Trophoblast cell (in vitro differentiated cells and primary cell): ENCODE results near the gene GPR35.

Experiments used
- DNase-seq, 2 donors: peaks; one replicate each; pipeline ENCODE4 v3.0.0-alpha.2; 2016
- H2AFZ ChIP-seq: 2 replicates; pipeline ENCODE4 v1.6.1; 2013; ENCODE audit warnings: low read length, moderate library complexity, mild to moderate bottlenecking; ENCODE audit not compliant: insufficient read depth, poor library complexity
- H2AK5ac ChIP-seq: 2 replicates; pipeline ENCODE4 v1.6.1; 2013; ENCODE audit warnings: mild to moderate bottlenecking, low read length
- H2BK120ac ChIP-seq: 2 replicates; pipeline ENCODE4 v1.6.1; 2013; ENCODE audit warnings: low read length, mild to moderate bottlenecking, moderate library complexity; ENCODE audit not compliant: insufficient read depth, poor library complexity
- H2BK12ac ChIP-seq: 2 replicates; pipeline ENCODE4 v1.6.1; 2013; ENCODE audit warnings: mild to moderate bottlenecking, low read length, moderate library complexity
- H2BK5ac ChIP-seq: 2 replicates; pipeline ENCODE4 v1.6.1; 2013; ENCODE audit warnings: low read length, low read depth, moderate library complexity, mild to moderate bottlenecking; ENCODE audit not compliant: poor library complexity
- H3K14ac ChIP-seq: 2 replicates; pipeline ENCODE4 v1.6.1; 2013; ENCODE audit warnings: mild to moderate bottlenecking, low read length
- H3K18ac ChIP-seq: 2 replicates; pipeline ENCODE4 v1.6.1; 2013; ENCODE audit warnings: mild to moderate bottlenecking, low read length
- H3K23ac ChIP-seq: 2 replicates; pipeline ENCODE4 v1.6.1; 2013; ENCODE audit warnings: low read length
- H3K27ac ChIP-seq: 2 replicates; pipeline ENCODE4 v1.5.1; 2013; ENCODE audit warnings: low read depth, mild to moderate bottlenecking, inconsistent platforms, low read length, moderate library complexity
- H3K27me3 ChIP-seq: 2 replicates; pipeline ENCODE4 v1.6.1; 2013; ENCODE audit warnings: inconsistent platforms, mild to moderate bottlenecking, low read length, moderate library complexity; ENCODE audit not compliant: insufficient read depth
- H3K36me3 ChIP-seq, 2 experiments: 1 replicate in 1 of 2; 2 replicates in 1 of 2; pipeline ENCODE4 v1.6.1; 2013; ENCODE audit warnings: low read length in 2 of 2, mild to moderate bottlenecking in 2 of 2, moderate library complexity in 1 of 2; ENCODE audit not compliant: insufficient read depth in 2 of 2, control insufficient read depth in 1 of 2
- H3K4ac ChIP-seq: 2 replicates; pipeline ENCODE4 v1.6.1; 2013; ENCODE audit warnings: low read depth, mild to moderate bottlenecking, low read length, moderate library complexity
- H3K4me1 ChIP-seq, 2 experiments: 1 replicate in 1 of 2; 2 replicates in 1 of 2; pipeline ENCODE4 v1.6.1; 2013; ENCODE audit warnings: low read length in 2 of 2, mild to moderate bottlenecking in 2 of 2, moderate library complexity in 1 of 2; ENCODE audit not compliant: insufficient read depth in 2 of 2, control insufficient read depth in 1 of 2
- H3K4me2 ChIP-seq: 2 replicates; pipeline ENCODE4 v1.6.1; 2013; ENCODE audit warnings: inconsistent platforms, mild to moderate bottlenecking, low read length, moderate library complexity
- H3K4me3 ChIP-seq: 2 replicates; pipeline ENCODE4 v1.5.1; 2013; ENCODE audit warnings: mild to moderate bottlenecking, low read depth, low read length, inconsistent platforms
- H3K79me1 ChIP-seq: one replicate; pipeline ENCODE4 v1.6.1; 2013; ENCODE audit warnings: low read length
- H3K79me2 ChIP-seq: 2 replicates; pipeline ENCODE4 v1.6.1; 2013; ENCODE audit warnings: low read length, mild to moderate bottlenecking; ENCODE audit not compliant: control insufficient read depth, insufficient read depth, poor library complexity
- H3K9ac ChIP-seq: 2 replicates; pipeline ENCODE4 v1.6.1; 2013; ENCODE audit warnings: mild to moderate bottlenecking, low read length
- H3K9me3 ChIP-seq: 2 replicates; pipeline ENCODE4 v1.6.1; 2013; ENCODE audit warnings: low read depth, mild to moderate bottlenecking, control low read depth, inconsistent platforms, low read length; ENCODE audit not compliant: insufficient read depth
- H4K12ac ChIP-seq: 2 replicates; pipeline ENCODE4 v1.6.1; 2013; ENCODE audit warnings: low read depth, mild to moderate bottlenecking, low read length, moderate library complexity
- H4K8ac ChIP-seq: 2 replicates; pipeline ENCODE4 v1.6.1; 2013; ENCODE audit warnings: low read depth, mild to moderate bottlenecking, low read length, moderate library complexity
- H4K91ac ChIP-seq: one replicate; pipeline ENCODE4 v1.6.1; 2013; ENCODE audit warnings: low read depth, mild to moderate bottlenecking, low read length, moderate library complexity
- WGBS: extraction: QIAGEN DNeasy Blood & Tissue Kit; methylation state at CpG from one replicate; pipeline ENCODE4 v1.1.7; 2013; ENCODE audit warnings: missing lambda C conversion rate; ENCODE audit not compliant: insufficient read length, insufficient coverage; ENCODE audit errors: extremely low coverage; 5-methylcytosine and 5-hydroxymethylcytosine counted together

Gene GPR35

DNA sequence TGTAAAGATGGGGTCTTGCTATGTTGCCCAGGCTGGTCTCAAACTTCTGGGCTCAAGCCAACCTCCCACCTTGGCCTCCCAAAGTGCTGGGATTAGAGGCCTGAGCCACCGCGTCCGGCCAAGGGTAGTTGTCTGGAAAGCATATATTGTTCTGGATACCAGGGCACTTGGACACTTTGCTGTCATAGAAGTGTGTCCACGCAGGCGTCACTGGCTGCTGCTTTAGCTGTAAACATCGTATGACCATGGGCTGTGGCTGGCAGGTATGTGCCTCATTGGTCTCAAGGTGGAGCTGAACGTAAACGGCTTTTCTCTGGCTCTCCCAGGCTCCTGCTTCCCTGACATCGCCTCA, 3.2 kb upstream of the GPR35 start:
- no CpG with 5 or more reads among the region's 9 CpGs for WGBS

DNA sequence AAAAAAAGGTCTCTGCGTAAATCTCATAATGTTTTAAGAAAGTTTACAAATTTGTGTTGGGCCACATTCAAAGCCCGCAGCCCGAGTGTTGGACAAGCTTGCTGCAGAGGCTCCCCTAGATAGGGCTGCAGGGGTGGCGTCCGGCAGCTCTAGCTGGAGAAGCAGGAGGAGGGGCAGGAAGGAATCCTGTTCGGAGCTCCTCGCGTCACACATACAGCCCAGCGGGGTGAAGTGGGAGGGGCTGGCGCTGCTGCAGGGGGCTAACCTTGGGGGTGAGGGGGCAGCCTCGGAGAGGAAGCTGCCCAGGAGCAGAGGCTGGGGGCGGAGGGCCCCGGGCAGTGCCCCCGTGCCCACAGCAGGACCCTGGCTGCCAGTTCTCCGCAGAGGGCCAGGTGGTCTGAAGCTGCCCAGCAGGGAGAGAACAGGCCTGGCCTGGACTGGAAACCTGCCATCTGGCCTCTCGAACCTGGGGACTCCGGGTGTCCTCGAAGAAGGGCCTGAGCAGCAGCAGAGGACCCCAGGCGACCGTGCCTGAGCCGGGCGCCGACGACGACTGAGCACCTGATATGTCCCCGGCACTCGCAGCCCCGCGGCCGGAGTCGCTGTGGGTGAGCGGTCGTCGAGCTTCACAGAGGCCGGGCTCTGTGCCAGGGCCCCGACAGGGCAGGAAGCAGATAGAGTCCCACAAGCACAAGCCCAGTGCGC, 2.6 kb upstream of the GPR35 start:
- no CpG with 5 or more reads among the region's 37 CpGs for WGBS
- no peaks in the 10 kb centered on the region for H3K27me3 ChIP-seq

More for the DNA sequence above, 3.2 kb upstream of the GPR35 start:
- no peak overlapping the region for H2AK5ac ChIP-seq
- no peaks in the 10 kb centered on the region for H3K36me3 ChIP-seq
- no peak overlapping the region for H4K8ac ChIP-seq
- H3K23ac ChIP-seq, result no peak overlapping the region
- no peak overlapping the region for H3K14ac ChIP-seq
- H2BK5ac ChIP-seq, result no peak overlapping the region
- H3K4ac ChIP-seq, result no peak overlapping the region
- no peak overlapping the region for H3K9ac ChIP-seq
- H4K12ac ChIP-seq, result no peak overlapping the region
- H3K18ac ChIP-seq, result no peak overlapping the region
- H3K27me3 ChIP-seq, result no peaks in the 10 kb centered on the region
- H2BK12ac ChIP-seq, result no peak overlapping the region
- H3K79me2 ChIP-seq, result no peaks in the 10 kb centered on the region
- no peak for DNase-seq
- H3K79me1 ChIP-seq, result no peaks in the 10 kb centered on the region
- no peak overlapping the region for H2AFZ ChIP-seq
- no peak overlapping the region for H3K4me2 ChIP-seq
- no peaks in the 10 kb centered on the region for H3K4me1 ChIP-seq
- peaks cover 8% of the 10 kb centered on the region for H3K9me3 ChIP-seq
- no peak overlapping the region for H3K4me3 ChIP-seq
- H4K91ac ChIP-seq, result no peak overlapping the region
- H3K27ac ChIP-seq, result no peak overlapping the region
- no peak overlapping the region for H2BK120ac ChIP-seq

DNA sequence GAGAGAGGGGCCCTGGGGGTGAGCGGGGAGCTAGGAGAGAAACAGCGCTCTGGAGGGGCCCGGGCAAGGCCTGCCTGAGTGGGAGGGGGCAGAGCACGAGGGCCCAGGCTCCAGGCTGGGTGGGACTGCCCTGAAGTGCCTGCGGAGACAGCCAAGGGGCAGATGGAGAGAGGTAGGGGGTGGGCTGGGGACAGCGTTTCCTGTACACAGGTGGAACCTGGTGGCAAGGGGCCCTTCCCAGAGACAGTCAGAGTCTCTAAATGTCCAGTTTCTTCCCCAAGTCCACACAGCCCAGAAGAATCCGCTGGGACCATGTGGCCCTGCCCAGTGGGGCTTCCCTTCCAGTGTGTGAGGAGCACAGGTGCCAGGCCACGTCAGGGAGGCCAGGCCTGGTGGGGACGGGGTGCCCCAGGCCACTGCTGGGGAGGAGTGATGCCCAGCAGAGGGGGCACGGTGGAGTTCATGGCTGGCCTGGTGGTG, 1.7 kb upstream of the GPR35 start:
- Histone ChIP-seq H4K91ac (no peak overlapping the region), H3K4me2 (no peak overlapping the region), H4K8ac (no peak overlapping the region), H3K36me3 (no peaks in the 10 kb centered on the region), H2AFZ (no peak overlapping the region), H3K27me3 (no peaks in the 10 kb centered on the region), H3K79me2 (no peaks in the 10 kb centered on the region), H3K9me3 (peaks cover 9% of the 10 kb centered on the region), H2BK12ac (no peak overlapping the region), H2BK5ac (no peak overlapping the region), H3K4ac (no peak overlapping the region), H3K23ac (no peak overlapping the region), H3K79me1 (no peaks in the 10 kb centered on the region), H3K9ac (no peak overlapping the region), H2BK120ac (no peak overlapping the region), H3K14ac (no peak overlapping the region), H3K4me3 (no peak overlapping the region), H2AK5ac (no peak overlapping the region), H4K12ac (no peak overlapping the region), H3K18ac (no peak overlapping the region), H3K27ac (no peak overlapping the region), H3K4me1 (no peaks in the 10 kb centered on the region)
- DNase-seq, result no peak
- no CpG with 5 or more reads among the region's 10 CpGs for WGBS

More for the DNA sequence above, 2.6 kb upstream of the GPR35 start:
- Histone ChIP-seq H3K4ac (no peak overlapping the region), H3K27ac (no peak overlapping the region), H3K18ac (no peak overlapping the region), H2AFZ (no peak overlapping the region), H3K79me1 (no peaks in the 10 kb centered on the region), H2AK5ac (no peak overlapping the region), H2BK120ac (no peak overlapping the region), H3K4me3 (no peak overlapping the region), H3K4me1 (no peaks in the 10 kb centered on the region), H4K12ac (no peak overlapping the region), H4K8ac (no peak overlapping the region), H3K9me3 (peaks cover 9% of the 10 kb centered on the region), H3K9ac (no peak overlapping the region), H3K79me2 (no peaks in the 10 kb centered on the region), H4K91ac (no peak overlapping the region), H2BK5ac (no peak overlapping the region), H3K4me2 (no peak overlapping the region), H3K23ac (no peak overlapping the region), H2BK12ac (no peak overlapping the region), H3K36me3 (no peaks in the 10 kb centered on the region), H3K14ac (no peak overlapping the region)
- no peak for DNase-seq

DNA sequence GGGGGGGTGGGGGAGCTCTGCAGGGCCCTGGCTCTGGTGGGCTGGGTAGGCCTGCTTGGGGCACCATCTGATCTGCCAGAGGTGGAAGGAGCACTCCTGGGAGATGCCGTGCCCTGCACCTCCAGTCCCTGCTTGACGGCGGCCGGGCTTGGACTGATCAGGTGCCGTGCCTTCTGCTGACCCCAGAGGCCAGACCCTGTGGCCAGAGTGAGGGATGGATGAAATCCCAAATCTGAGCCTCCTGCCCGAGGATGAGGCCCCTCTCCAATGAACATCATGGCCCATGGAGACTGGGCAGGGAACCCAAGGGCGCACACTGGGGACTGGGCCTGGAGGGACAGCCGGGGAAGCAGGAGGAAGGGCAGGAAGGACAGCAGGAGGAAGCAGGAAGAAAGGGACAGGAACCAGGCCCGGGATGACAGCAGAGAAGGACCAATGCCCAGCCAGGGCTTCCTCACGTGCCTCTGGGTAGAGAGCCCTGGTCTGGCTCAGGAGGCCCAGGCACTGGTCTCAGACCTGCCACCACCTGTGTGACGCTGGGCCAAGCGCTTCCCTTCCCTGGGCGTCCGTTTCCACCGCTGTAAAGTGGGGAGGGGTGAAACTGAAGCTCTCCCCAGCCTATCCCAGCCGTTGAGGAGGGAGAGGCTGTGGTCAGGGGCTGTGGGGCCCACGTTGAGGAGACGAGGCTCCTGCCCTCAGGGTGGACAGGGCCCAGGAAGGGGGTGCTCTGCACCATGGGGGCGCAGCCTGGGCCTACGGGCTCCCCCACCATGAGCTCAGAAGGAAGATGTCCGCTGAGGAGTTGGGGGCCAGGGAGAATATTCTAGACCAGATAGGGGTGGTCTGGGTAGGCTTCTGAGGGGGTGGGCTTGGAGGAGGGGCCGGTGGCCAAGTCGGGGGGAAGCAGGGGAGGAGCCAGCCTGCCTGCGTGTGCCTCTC, 1.0 kb upstream of the GPR35 start:
- H3K27me3 ChIP-seq, result no peaks in the 10 kb centered on the region
- H3K23ac ChIP-seq, result no peak overlapping the region
- no peaks in the 10 kb centered on the region for H3K4me1 ChIP-seq
- no peak overlapping the region for H4K12ac ChIP-seq
- H3K4me2 ChIP-seq, result no peak overlapping the region
- H3K9me3 ChIP-seq, result peaks cover 9% of the 10 kb centered on the region
- no peak overlapping the region for H3K18ac ChIP-seq
- H4K91ac ChIP-seq, result no peak overlapping the region
- H3K14ac ChIP-seq, result no peak overlapping the region
- H3K4me3 ChIP-seq, result no peak overlapping the region
- no peak overlapping the region for H3K27ac ChIP-seq
- no peak overlapping the region for H2BK120ac ChIP-seq
- H3K4ac ChIP-seq, result no peak overlapping the region
- H4K8ac ChIP-seq, result no peak overlapping the region
- no peak overlapping the region for H2AFZ ChIP-seq
- peak in 1 of 2 donors; percentile 3 for DNase-seq
- no CpG with 5 or more reads among the region's 24 CpGs for WGBS
- H2AK5ac ChIP-seq, result no peak overlapping the region
- no peak overlapping the region for H2BK12ac ChIP-seq
- no peaks in the 10 kb centered on the region for H3K79me2 ChIP-seq
- H2BK5ac ChIP-seq, result no peak overlapping the region
- no peak overlapping the region for H3K9ac ChIP-seq
- no peaks in the 10 kb centered on the region for H3K79me1 ChIP-seq
- H3K36me3 ChIP-seq, result no peaks in the 10 kb centered on the region
